B cell (primary cell): ENCODE measurements around the gene OPHN1. TPM values are rescaled to one million over a fixed set of nuclear protein-coding genes. Genes with fewer than 3 reads are reported as not detected.

ENCODE experiments used
- ATAC-seq: fragments of 200-7000 bp; cut with Tn5 transposase; one replicate; pipeline ENCODE4 v1.10.0; 2021; ENCODE audit warnings: low read depth, mild to moderate bottlenecking, moderate number of reproducible peaks, moderate library complexity
- CTCF ChIA-PET: fragments of 350-600 bp; sonication (Branson Sonifier 250); formaldehyde crosslinking; loops from one replicate; lab custom pipeline; 2021; ENCODE audit warnings: antibody characterized with exemption, inconsistent platforms; lab: Charles Lee
- POLR2A ChIA-PET: fragments of 350-600 bp; sonication (Branson Sonifier 250); formaldehyde crosslinking; loops from one replicate; lab custom pipeline; 2021; ENCODE audit warnings: antibody characterized with exemption; lab: Charles Lee
- DNase-seq: peaks from one replicate; pipeline ENCODE4 v3.0.0; 2013
- H2AFZ ChIP-seq: 2 replicates; pipeline ENCODE4 v1.6.1; 2012; ENCODE audit warnings: mild to moderate bottlenecking, low read depth, low read length; ENCODE audit not compliant: insufficient read depth, poor library complexity, severe bottlenecking
- H3K27ac ChIP-seq, 2 donors: 1 replicate in 1 of 2; 2 replicates in 1 of 2; pipeline ENCODE4 v1.5.1; 2012 to 2013; ENCODE audit warnings: low read length in 2 of 2, mild to moderate bottlenecking in 2 of 2, moderate library complexity in 1 of 2
- H3K27me3 ChIP-seq, 4 experiments: fragments of 200-600 bp in 1 of 4; sonication (generic) in 1 of 4; replicated peaks in 1 of 4; 1 replicate in 2 of 4; 2 replicates in 2 of 4; pipeline versions ENCODE4 v1.6.1 to v1.7.0; 2013 to 2016; ENCODE audit warnings: low read length in 3 of 4, mild to moderate bottlenecking in 2 of 4, mixed read lengths in 1 of 4, moderate library complexity in 1 of 4; ENCODE audit not compliant: insufficient read depth in 4 of 4, control insufficient read depth in 3 of 4; ENCODE audit errors: control extremely low read depth in 1 of 4
- H3K36me3 ChIP-seq, 2 experiments: replicated peaks in 1 of 2; 1 replicate in 1 of 2; 2 replicates in 1 of 2; pipeline versions ENCODE4 v1.6.1 to v1.7.1; 2013; ENCODE audit warnings: low read length in 1 of 2; ENCODE audit not compliant: insufficient read depth in 2 of 2, control insufficient read depth in 1 of 2; ENCODE audit errors: control extremely low read depth in 1 of 2, extremely low read depth in 1 of 2
- H3K4me1 ChIP-seq, 2 donors: fragments of 200-600 bp in 1 of 2; sonication (generic) in 1 of 2; 1 replicate in 1 of 2; 2 replicates in 1 of 2; pipeline versions ENCODE4 v1.5.1 to v1.6.1; 2013 to 2017; ENCODE audit warnings: low read length in 2 of 2; ENCODE audit not compliant: control insufficient read depth in 2 of 2, insufficient read depth in 2 of 2
- H3K4me2 ChIP-seq: replicated peaks from 2 replicates; pipeline ENCODE3; 2012; ENCODE audit warnings: mild to moderate bottlenecking, low read depth, low read length; ENCODE audit not compliant: poor library complexity, severe bottlenecking
- H3K4me3 ChIP-seq, 5 experiments: fragments of 200-600 bp in 1 of 5; sonication (generic) in 1 of 5; 1 replicate in 3 of 5; 2 replicates in 2 of 5; pipeline versions ENCODE4 v1.5.1 to v1.7.0; 2011 to 2016; ENCODE audit warnings: low read length in 4 of 5, mild to moderate bottlenecking in 4 of 5, low read depth in 2 of 5, control low read depth in 1 of 5, moderate library complexity in 1 of 5; ENCODE audit not compliant: insufficient read depth in 1 of 5; ENCODE audit errors: control extremely low read depth in 1 of 5, extremely low read depth in 1 of 5
- H3K79me2 ChIP-seq: fragments of 200-600 bp; sonication (generic); one replicate; pipeline ENCODE4 v1.6.0; 2016; ENCODE audit warnings: low read length; ENCODE audit not compliant: control insufficient read depth, insufficient read depth
- H3K9ac ChIP-seq: fragments of 200-600 bp; sonication (generic); 2 replicates; pipeline ENCODE4 v1.6.1; 2017; ENCODE audit warnings: mild to moderate bottlenecking, low read length, moderate library complexity
- H3K9me3 ChIP-seq, 3 donors: one replicate each; pipeline versions ENCODE4 v1.6.1 to v1.7.1; 2013; ENCODE audit warnings: low read length in 2 of 3; ENCODE audit not compliant: control insufficient read depth in 2 of 3, insufficient read depth in 1 of 3; ENCODE audit errors: control extremely low read depth in 1 of 3
- H4K20me1 ChIP-seq: 2 replicates; pipeline ENCODE4 v1.6.0; 2012; ENCODE audit warnings: mild to moderate bottlenecking, low read length; ENCODE audit not compliant: insufficient read depth, control insufficient read depth, poor library complexity, severe bottlenecking
- H3K27ac Mint-ChIP-seq: one replicate; pipeline ENCODE4 v1.8.0; 2021; ENCODE audit warnings: mixed read lengths
- H3K27me3 Mint-ChIP-seq: one replicate; pipeline ENCODE4 v1.8.0; 2021; ENCODE audit warnings: mixed read lengths
- H3K4me1 Mint-ChIP-seq: one replicate; pipeline ENCODE4 v1.8.0; 2021; ENCODE audit warnings: mixed read lengths
- H3K4me3 Mint-ChIP-seq: one replicate; pipeline ENCODE4 v1.8.0; 2021; ENCODE audit warnings: mixed read lengths
- H3K9me3 Mint-ChIP-seq: one replicate; pipeline ENCODE4 v1.8.0; 2022; ENCODE audit warnings: mixed read lengths; ENCODE audit not compliant: insufficient read depth
- CTCF ChIP-seq: fragments of 200-600 bp; IDR thresholded peaks from one replicate; pipeline ENCODE4 v1.8.0; 2022; ENCODE audit warnings: antibody characterized with exemption, mild to moderate bottlenecking
- EZH2 ChIP-seq: IDR thresholded peaks from 2 replicates; pipeline ENCODE4 v1.6.1; 2012; ENCODE audit warnings: borderline replicate concordance, low read depth, mild to moderate bottlenecking, moderate library complexity, low read length; ENCODE audit not compliant: insufficient read depth, poor library complexity, severe bottlenecking
- WGBS: methylation state at CpG from one replicate; pipeline ENCODE4 v1.1.5; 2013; ENCODE audit warnings: missing lambda C conversion rate; ENCODE audit not compliant: insufficient coverage; 5-methylcytosine and 5-hydroxymethylcytosine counted together
- intact Hi-C: fragments of 100-400 bp; cut with micrococcal nuclease; formaldehyde crosslinking; loops from one replicate; pipeline ENCODE4 v1.10.0; 2022
- polyA plus RNA-seq: library from polyadenylated mRNA; depleted of rRNA; stranded (reverse); fragments of >200 nt; gene quantifications from 2 replicates; pipeline ENCODE4 v1.2.3, GENCODE V29; 2012
- total RNA-seq, 2 donors: library from RNA; stranded (reverse); fragments of 120-200 nt in 1 of 2; gene quantifications; 1 replicate in 1 of 2; 2 replicates in 1 of 2; pipeline versions ENCODE4 v1.2.3 to v1.2.4, GENCODE V29; 2013 to 2022

OPHN1 gene
- total and polyA plus RNA-seq, 2 donors (not counting 1 experiment from before 2014, with no cell fraction given), result 0.03 to 0.17 TPM

GRCh38 chrX:68185161-68185560 lies 248.1 kb downstream of the OPHN1 start:
- no peak for TF ChIP-seq EZH2
- no peak for TF ChIP-seq CTCF
- Histone ChIP-seq H3K9ac (no peak overlapping the region), H3K4me3 (no peak overlapping the region), H3K27ac (no peak overlapping the region), H3K27me3 (no peaks in the 10 kb centered on the region), H3K79me2 (no peaks in the 10 kb centered on the region), H3K36me3 (no peaks in the 10 kb centered on the region), H2AFZ (no peak overlapping the region), H3K4me2 (no peak overlapping the region), H4K20me1 (no peaks in the 10 kb centered on the region), H3K9me3 (no peaks in the 10 kb centered on the region), H3K4me1 (no peaks in the 10 kb centered on the region)
- POLR2A ChIA-PET, result no interaction called here
- intact Hi-C loops, result no loop called here
- no peaks in the 10 kb centered on the region for H3K9me3 Mint-ChIP-seq
- no CpG with 5 or more reads among the region's 1 CpG for WGBS
- H3K27me3 Mint-ChIP-seq, result no peaks in the 10 kb centered on the region
- H3K27ac Mint-ChIP-seq, result no peak overlapping the region
- no peak overlapping the region for H3K4me3 Mint-ChIP-seq
- DNase-seq, result no peak
- CTCF ChIA-PET, result no interaction called here
- no peaks in the 10 kb centered on the region for H3K4me1 Mint-ChIP-seq
- ATAC-seq, result no peak

GRCh38 chrX:68183612-68184214 lies 249.6 kb downstream of the OPHN1 start:
- H3K4me1 Mint-ChIP-seq, result no peaks in the 10 kb centered on the region
- H3K4me3 Mint-ChIP-seq, result no peak overlapping the region
- no peak for DNase-seq
- no peaks in the 10 kb centered on the region for H3K9me3 Mint-ChIP-seq
- H3K27me3 Mint-ChIP-seq, result no peaks in the 10 kb centered on the region
- H3K27ac ChIP-seq, result no peak overlapping the region
- no peaks in the 10 kb centered on the region for H3K79me2 ChIP-seq
- H4K20me1 ChIP-seq, result no peaks in the 10 kb centered on the region
- H3K27ac Mint-ChIP-seq, result no peak overlapping the region
- H2AFZ ChIP-seq, result no peak overlapping the region
- H3K36me3 ChIP-seq, result no peaks in the 10 kb centered on the region
- H3K4me1 ChIP-seq, result no peaks in the 10 kb centered on the region
- H3K9me3 ChIP-seq, result no peaks in the 10 kb centered on the region
- no peak for ATAC-seq
- no CpG with 5 or more reads among the region's 4 CpGs for WGBS
- no peak overlapping the region for H3K4me3 ChIP-seq
- CTCF ChIA-PET, result no interaction called here
- intact Hi-C loops, result no loop called here
- no peak for TF ChIP-seq EZH2
- no peaks in the 10 kb centered on the region for H3K27me3 ChIP-seq
- POLR2A ChIA-PET, result no interaction called here
- H3K4me2 ChIP-seq, result no peak overlapping the region
- H3K9ac ChIP-seq, result no peak overlapping the region
